ENCODE measurements around the gene ADARB2.

ADARB2 gene

DNA sequence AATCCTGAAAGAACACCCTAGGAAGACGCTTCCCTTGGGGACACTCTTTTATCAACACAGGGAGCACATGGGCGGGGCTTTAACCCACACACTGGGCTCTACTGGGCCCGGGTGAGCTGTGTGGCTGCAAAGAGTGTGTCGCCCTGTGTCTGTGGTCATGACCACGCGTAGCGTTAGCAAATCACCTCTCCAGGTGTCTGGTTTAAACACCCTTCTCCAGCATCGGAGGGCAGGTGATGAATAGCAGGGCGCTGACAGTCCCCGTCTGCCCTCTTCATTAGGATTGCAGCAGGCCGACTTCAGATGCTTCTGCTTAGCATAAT is 127.7 kb downstream of the ADARB2 start:
- no peak for DNase-seq

DNA sequence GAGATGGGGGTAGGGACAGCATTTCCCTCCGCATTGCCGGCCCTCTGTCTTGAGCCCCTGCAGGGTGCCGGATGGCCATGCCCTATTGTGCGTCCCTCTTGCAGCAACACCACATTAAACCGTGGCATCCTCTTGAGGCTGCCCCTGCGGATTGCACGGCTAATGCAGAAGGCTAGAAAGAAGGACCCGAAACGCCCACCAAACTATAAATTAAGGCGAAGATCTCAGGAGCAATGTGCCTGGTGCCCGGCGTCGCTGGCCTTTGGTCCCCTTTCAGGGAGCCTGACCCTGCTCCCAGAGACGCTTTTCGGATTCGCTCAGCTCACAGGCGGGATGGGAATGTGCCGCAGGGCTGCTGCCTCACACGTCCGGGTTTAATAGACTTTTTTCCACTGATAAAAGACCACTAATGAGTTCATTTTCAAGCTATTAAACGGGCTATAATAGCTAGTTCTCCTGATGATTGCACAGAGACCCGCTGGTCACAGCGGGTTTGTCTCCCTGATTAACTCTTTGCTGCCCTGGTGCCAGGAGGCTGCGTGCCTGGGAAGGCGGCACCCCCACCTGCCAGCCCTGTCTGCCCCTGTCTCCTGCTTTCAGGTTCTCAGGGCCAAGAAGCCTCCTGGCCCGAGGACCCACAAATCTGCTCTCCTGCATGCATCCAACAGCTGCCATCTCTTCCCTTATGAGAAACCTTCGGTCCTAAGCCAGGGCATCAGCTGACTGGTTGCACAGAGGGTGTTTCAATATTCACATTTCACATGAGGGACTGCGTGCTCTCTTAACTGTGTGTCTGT is 128.3 kb downstream of the ADARB2 start:
- no peak for DNase-seq

DNA sequence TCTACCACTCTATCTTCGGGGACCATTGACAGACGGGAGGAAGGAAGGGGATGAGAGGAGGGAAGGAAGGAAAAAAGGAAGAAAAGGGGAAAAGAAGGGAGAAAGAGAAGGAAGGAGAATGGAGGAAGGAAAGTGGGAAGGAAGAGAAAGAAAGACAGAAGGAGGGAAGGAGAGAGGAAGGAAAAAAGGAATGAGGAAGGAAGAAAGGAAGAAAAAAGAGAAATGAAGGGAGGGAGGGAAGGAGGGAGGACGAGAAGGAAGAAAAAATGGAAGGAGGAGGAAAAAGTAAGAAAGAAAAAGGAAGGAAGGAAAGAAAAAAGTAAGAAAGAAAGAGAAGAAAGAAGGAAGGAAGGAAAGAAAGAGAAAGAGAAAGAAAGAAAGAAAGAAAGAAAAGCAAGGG is 128.9 kb downstream of the ADARB2 start:
- no peak for DNase-seq

DNA sequence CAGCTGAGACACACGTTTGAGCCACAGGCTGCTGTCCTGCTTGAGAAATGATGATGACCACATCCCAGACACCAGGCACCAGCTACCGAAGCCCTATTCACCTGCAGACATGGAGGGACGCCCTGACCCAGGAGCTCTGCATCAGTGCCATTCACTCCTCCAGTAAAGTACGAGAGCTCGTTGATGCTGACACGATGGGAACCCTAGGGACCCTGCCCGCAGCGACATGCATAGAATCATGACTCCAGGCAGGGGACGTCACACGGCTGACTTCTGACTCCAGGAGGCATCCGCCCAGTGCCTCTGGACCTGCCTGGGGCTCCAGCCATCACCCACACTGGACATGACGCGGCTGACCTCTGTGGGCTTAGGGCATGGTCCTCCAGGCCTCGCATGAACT is 129.9 kb downstream of the ADARB2 start:
- DNase-seq, result peak; percentile 17

DNA sequence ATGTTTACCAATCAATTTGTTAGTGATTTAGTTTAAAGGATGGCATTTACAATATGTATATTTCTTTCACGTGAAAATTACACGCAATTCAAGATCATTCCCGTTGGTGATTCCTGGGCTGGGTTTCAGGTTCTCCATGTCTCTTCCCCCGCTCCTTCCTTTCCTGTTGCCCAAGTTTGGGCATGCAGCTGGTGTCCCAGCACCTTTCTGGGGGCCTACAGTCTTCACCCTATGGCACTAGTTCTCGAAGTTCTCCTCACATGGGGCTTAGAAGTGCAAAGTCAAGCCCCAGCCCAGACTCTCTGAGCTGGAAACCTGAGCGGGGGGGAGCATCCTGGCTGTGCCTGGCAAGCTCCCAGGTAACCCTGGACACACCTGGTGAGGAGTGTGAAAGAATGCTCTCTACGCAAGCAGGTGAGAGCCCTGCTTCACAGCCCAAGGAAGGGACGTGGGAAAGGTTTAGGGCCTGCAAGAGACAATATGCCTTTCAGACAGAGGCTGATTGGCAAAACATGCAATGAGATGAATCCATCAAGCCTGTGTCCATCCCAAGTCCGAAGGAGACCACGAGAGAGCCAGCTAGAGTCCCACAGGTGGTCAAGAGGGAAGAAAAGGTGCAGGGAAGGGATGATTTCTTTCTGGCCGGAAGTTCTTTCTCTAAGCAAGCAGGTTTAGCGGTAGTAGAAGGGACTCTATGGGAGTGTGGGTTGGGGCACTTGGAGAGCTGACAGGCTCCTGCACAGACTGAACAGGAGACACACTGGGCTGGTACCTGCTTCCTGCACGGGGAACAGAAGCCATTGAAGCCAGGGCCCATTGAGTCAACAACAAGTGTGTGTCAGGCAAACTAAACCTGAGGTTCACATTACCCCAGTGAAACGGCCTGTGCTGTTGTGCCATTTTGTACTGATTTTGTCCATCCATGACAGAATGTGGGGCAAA is 131.1 kb downstream of the ADARB2 start:
- no peak for DNase-seq

DNA sequence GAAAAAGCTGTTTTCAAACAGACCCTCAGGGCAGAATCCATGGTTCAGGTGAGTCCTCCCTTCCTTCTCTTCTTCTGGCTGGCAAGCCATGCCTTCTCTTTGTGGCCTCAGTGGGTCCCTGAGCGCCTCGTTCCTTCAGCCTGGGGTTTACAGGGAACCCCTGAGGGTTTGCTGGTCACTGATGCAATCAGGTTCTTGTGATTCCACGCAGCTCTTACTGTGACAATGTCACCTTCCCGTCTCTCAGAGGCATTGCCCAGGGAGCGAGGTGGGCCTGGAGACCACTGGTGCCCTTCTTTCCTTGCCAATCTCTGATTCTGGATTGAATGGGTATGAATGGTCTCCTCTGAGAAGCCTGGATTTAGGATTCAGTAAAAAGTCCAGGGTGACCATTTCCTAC is 132.2 kb downstream of the ADARB2 start:
- peak; percentile 17 for DNase-seq

DNA sequence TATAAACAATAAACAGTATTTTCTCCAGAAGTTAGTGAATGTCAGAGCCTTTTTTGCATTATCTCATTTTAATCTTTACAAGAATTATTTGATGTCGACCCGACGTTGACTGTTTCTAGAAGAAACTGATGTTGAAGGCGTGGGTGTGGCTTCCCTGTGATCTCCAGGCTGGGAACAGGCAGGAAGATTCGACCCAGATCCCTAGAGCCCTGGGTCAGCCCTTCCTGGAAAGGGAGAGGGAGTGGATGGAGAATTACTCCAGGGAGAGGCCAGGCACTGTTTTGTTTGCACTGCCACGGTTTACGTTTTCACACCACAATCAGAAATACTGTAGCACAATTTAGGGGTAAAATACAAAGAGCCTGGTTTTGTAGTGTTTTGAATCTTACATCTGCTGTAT is 133.1 kb downstream of the ADARB2 start:
- peak; percentile 5 for DNase-seq

DNA sequence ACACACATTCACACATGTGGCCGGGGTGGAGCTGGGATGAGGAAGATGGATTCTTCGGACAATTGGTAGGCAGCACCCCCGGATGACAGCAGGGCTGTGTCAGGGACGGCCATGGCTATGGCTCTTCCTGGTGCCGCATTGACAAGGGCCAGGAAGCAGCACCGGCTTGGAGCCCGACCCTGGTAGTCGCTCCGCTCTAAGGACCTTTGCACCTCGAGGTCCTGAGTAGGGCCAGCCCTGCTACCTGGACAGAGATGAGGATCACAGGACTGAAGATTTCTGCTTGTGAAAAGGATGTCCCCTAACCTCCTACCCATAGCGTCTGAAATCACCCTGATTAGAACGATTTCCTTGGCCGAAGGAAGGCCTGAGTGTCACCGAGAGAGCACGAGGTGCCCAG is 134.1 kb downstream of the ADARB2 start:
- peak; percentile 41 for DNase-seq

DNA sequence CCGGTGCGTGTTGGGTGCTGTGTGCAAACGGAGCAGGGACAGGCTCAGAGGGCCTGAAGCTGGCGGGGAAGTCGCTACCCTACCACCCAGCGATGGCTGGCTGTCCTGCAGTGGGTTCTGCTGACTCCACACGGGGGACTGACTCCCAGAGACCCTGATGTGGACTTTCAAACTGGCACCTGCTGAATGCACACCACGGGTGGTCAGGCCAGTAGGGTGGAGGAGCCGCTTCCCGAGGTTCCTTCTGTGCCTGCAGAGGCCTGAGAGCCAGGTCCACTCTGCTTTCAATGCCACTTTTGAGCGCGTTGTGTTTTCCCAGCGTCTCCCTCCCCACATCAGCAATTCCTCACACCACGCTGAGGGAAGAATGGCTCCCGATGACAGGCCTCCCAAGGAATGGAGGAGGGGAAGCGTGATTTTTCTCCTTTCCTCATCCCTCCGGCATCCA is 135.3 kb downstream of the ADARB2 start:
- DNase-seq, result peak; percentile 52

DNA sequence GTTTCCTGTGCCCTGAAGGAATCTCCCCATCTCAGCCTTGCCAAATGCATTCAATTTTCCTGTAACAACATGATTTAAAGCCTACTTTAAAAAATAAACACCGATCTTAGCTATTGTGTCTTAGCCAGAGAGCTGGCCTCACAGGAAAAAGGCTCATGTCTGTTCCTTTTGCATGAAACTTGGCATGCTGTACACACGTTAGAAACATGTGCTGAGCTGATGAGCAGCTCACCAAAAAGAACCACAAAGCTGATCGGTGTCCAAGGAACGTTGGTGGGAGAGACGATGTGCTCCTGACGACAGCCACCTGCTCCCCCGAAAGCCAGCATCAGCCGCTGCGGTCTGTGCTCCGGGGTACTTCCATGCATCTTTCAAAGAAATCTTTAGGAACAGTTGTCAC is 135.9 kb downstream of the ADARB2 start:
- DNase-seq, result peak; percentile 13

DNA sequence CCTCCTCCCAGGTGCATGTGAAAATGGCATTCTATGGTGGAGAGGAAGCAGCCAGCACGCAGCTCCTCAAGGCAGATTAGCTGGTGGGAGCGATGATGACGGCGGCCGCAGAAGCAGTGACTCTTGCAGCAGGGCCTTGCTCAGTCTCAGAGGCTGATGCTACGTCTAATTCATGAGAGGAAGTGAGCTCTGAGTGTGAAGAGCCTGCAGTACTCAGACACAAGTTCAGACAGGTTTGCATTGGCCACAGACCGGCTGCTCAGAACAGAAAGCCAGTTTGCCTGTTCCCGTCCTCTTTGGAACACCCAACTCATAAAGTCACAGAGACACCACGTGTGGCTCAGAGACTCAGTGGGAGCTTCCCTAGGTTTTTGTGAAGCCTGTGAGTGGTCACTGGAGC is 136.5 kb downstream of the ADARB2 start:
- peak; percentile 33 for DNase-seq

DNA sequence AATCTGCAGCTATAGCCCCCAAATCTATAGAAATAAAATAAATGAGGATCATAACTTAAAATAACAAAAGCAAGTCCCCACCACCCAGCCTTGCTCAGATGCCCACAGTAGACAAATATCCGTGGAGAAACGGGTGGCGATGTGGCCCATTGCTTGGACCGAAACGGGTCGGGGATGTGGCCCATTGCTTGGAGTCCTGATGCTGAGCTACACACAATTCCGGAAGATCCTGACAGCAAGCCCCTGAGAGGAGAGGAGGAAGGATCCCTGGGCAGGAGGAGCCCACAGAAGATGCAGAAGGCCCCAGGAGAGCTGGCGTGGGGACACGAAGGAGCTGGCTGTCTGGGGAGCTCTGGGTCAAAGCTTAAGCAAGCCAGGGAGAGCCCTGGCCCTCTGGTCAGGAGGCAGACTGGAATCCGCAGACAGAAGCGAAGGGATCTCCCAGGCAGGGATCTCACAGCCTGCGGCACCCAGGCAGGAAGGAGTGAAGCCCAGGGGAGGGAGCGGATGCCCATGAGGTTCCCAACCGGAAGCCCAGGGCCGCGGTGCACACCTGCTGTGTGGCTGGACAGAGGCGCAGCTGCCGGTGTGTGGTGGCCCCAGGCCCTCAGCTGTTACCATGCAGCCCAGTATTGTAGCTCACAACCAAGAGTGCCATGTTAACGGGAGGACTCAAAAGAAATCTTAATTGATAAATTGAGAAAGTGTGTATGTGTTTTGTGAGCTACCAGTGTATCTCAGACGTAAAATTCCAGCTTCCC is 138.8 kb downstream of the ADARB2 start:
- DNase-seq, result peak; percentile 33

DNA sequence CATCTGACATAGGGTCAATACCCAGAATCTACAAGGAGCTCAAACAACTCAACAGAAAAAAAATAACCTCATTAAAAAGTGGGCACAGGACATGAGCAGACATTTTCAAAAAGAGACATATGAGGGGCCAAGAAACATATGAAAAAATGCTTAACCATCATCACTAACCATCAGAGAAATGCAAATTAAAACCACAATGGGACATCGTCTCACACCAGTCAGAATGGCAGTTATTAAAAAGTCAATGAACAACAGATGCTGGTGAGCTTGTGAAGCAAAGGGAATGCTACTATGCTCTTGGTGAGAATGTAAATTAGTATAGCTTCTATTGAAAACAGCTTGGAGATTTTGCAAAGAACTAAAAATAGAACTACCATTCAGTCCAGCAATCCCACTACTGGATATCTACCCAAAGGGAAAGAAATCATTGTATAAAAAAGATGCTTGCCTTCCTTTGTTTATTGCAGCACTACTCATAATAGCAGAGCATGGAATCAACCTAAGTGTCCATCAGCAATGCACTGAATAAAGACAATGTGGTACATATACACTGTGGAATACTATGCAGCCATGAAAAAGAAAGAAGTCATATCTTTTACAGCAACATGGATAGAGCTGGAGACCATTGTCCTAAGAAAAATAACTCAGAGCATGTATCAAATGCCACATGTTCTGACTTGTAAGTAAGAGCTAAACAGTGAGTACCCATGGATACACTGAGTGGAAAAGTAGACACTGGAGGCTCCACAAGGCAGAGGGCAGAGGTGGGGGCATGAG is 139.8 kb downstream of the ADARB2 start:
- DNase-seq, result no peak

DNA sequence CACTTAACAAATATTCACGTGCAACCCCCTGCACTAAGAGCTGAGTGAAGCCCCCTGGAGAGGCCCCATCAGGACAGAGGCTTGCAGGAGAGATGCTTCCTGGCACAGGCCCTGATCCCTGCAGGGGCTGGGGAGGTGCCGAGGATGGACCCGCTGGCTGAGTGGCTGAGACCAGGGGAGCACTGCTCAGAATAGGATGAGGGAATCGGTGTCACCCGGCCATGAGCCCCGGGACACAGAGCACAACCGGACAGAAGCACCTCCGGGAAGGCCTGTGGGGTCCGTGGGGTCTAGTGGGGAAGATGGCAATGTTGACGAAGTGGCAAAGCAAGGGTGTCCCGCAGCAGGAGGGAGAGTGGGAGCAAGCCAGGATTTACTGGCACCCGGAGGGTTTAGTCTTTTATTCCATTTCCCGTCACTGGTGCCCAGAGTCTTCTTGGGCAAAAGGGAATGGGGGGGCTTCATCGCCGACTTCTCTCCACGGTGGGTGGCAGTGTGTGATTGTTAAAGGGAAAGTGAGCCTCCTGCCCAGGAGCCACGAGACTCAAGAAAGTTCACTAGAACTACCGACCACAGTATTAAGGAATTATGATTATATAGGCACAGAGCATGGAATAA is 140.7 kb downstream of the ADARB2 start:
- DNase-seq, result no peak

DNA sequence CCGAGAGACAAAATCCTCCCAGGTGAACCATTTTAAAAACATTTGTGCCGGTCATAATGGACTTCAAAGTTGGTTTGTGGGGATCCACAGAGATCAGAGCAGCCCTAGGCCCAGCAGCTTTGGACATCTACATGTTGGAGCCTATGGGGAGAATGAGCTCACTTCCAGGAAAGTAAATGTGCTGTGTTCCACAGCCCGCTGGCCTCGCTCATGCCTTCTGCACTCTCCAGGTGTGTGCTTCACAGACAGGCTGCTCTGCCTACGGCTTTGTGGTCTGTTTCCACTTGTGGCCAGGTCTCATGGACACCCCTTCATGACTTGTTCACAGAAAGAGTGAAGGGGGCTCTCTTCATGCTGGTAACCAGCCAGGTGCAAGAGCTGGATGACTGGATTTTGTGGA is 141.6 kb downstream of the ADARB2 start:
- no peak for DNase-seq

DNA sequence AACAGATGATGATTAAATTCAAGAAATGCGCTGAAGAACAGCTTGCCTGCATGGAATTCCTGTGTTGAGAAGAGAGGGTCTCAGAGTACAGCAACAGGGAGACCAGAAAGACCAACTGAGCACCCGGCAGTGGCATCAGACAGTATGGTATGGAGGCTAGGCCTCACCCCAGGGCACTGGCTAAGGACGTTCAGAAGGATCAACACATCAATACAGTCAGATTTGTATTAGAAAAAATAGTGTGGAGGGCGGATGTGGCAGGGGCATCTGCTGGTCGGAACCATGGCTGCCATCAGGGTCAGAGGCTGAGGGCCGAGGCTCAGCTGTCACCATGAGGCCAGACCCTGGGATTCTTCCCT is 142.1 kb downstream of the ADARB2 start:
- DNase-seq, result no peak

DNA sequence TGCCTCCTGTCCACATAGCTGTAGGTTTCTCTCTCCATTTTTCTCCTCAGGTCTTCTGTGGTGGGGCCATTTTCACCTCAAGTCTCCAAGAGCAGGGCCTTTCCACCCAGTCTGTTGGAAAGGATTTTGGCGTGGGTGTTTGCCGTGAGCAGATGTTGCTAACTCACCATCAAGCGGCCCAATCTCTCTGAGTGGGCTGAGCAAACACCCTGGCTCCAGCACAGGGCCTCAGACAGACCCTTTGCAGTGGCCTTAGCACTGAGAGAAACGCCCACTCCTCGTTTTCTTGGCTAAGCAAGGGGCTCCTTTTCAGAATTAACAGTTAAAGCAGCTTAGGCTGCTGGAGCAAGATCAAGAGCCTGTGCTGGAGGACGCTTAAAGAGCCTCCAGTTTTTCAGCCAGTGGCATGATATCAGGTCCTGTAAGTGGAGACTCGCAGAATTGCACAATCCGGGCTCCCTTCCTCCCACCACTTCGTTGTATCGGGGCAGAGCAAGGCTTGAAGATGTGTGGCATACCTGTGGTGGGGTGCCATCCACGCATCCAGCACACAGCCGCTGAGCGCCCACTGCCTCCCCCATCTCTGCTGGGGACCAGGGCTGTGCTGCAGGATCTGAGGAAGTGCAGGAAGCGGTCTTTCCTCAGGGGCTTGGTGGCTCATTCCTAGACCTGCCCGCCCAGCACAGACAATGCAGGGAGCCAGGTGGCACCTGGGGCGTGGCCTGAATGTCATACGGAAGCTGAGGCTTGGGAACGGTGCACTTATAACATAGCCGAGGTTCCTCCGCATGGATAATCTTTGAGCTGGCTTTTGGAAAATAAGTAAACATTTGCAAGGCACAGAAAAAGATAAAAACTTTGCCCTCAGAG is 142.7 kb downstream of the ADARB2 start:
- no peak for DNase-seq

DNA sequence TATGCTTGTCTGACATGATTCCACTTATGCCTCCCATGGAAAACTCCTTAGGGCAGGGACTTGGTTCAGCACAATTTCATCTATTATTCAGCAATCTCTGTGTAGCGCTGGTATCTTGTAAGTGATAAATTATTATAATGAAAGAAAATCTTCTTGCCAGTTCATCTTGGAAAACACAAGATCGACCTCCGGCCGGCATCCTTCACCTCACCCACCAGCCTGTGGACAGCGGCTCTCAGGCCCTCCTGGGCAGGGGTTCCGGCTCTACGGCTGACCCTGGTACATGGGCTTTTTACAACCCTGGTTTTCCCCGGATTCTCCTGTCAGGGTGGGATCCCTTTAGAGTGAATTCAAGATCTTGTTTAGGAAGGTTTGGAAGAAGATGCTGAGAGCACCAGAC is 145.6 kb downstream of the ADARB2 start:
- no peak for DNase-seq

DNA sequence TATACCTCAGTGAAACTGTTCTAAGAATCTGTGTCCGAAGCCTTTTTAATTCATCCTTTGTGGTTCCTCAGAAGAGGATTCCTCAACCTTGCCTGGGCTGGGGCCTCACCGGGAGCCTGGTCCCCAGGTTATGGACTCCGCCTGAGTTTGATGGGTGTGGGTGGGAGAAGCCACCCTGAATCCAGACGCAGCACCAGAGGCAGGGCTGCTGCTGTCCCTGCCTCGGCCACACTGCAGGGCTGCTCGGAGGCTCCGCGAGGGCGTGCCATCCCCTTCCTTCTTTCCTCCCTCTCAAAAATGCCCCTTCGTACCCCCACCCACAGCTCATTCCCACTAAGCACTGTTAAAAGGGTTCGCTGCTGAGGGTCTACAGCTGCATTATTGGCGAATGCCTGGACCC is 146.3 kb downstream of the ADARB2 start:
- no peak for DNase-seq

DNA sequence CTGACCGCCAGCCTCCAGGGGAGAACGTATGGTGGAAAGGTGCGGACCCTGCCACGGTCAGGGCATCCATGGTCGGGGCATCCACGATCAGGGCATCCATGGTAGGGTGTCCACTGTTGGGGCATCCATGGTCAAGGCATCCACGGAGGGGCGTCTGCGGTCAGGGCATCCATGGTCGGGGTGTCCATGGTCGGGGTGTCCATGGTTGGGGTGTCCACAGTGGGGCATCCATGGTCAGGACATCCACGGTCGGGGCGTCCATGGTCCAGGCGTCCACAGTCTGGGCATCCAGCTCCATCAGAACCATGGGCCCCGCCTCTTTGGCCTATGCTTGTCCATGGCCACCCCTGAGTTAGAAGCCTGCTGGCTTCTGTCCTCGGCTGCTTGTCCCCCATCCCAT is 148.1 kb downstream of the ADARB2 start:
- DNase-seq, result no peak

DNA sequence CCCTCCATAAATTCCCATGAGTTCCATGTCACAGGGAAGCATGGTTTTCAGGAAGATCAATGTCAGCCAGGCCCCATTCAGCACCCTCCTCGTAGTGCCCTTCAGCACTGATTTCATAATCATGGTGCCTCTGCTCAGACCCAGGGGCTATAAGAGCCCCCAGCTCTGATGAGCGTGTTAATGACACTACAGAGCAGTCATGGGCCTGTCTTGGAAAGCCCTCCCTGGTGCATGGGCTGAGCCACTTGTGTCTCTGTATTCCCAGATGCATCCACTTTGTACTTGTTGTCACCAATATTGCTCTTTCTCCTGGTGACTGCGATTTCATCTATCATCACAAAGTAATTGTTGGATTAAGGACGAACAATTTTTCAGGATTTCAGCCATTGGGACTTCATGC is 154.6 kb downstream of the ADARB2 start:
- DNase-seq, result no peak

Data from activated CD8-positive, alpha-beta memory T cell treated with anti-CD3 and anti-CD28 coated beads for 24 hours (primary cell).